GM23338 (cell line): Measurements from ENCODE around the gene INSRR. TPM values are rescaled to one million over a fixed set of nuclear protein-coding genes. Genes with fewer than 3 reads are reported as not detected.

ENCODE experiments used
- ATAC-seq: fragments of 200-7000 bp; cut with Tn5 transposase; 3 replicates; pipeline ENCODE4 v1.9.1; 2020
- DNase-seq: peaks from one replicate; pipeline ENCODE4 v3.0.0-alpha.2; 2015; ENCODE audit warnings: low spot score
- H2AFZ ChIP-seq: fragments of 200-600 bp; sonication (generic); 2 replicates; pipeline ENCODE4 v1.8.0; 2016; ENCODE audit warnings: antibody characterized with exemption, mild to moderate bottlenecking, moderate library complexity
- H3F3A ChIP-seq: fragments of 200-600 bp; sonication (generic); replicated peaks from 2 replicates; pipeline ENCODE4 v1.8.0; 2017; ENCODE audit warnings: antibody characterized with exemption, mixed run types, low read depth
- H3K27ac ChIP-seq: fragments of 200-600 bp; sonication (generic); 2 replicates; pipeline ENCODE4 v1.6.1; 2016; ENCODE audit warnings: low read depth
- H3K27me3 ChIP-seq: fragments of 200-600 bp; sonication (generic); 2 replicates; pipeline ENCODE4 v1.8.0; 2016; ENCODE audit warnings: mild to moderate bottlenecking, mixed run types, moderate library complexity; ENCODE audit not compliant: insufficient read depth
- H3K36me3 ChIP-seq: fragments of 200-600 bp; sonication (generic); 2 replicates; pipeline ENCODE4 v1.8.0; 2016; ENCODE audit warnings: mild to moderate bottlenecking; ENCODE audit not compliant: insufficient read depth
- H3K4me1 ChIP-seq: fragments of 200-600 bp; sonication (generic); 2 replicates; pipeline ENCODE4 v1.8.0; 2016; ENCODE audit warnings: mild to moderate bottlenecking, moderate library complexity; ENCODE audit not compliant: insufficient read depth
- H3K4me2 ChIP-seq: fragments of 200-600 bp; sonication (generic); 2 replicates; pipeline ENCODE4 v1.7.1; 2017; ENCODE audit warnings: mixed run types
- H3K4me3 ChIP-seq: fragments of 200-600 bp; sonication (generic); 2 replicates; pipeline ENCODE4 v1.6.1; 2016; ENCODE audit warnings: mixed run types
- H3K79me2 ChIP-seq: fragments of 200-600 bp; sonication (generic); replicated peaks from 2 replicates; pipeline ENCODE4 v1.8.0; 2017; ENCODE audit warnings: mild to moderate bottlenecking; ENCODE audit not compliant: insufficient read depth
- H3K9me2 ChIP-seq: fragments of 200-600 bp; sonication (generic); 2 replicates; pipeline ENCODE4 v1.8.0; 2017; ENCODE audit not compliant: insufficient read depth
- H4K20me1 ChIP-seq: fragments of 200-600 bp; sonication (generic); replicated peaks from 2 replicates; pipeline ENCODE4 v1.8.0; 2017; ENCODE audit warnings: mild to moderate bottlenecking; ENCODE audit not compliant: insufficient read depth
- H3K27ac Mint-ChIP-seq: 2 replicates; pipeline ENCODE4 v1.8.0; 2020; ENCODE audit warnings: inconsistent platforms, mild to moderate bottlenecking, moderate library complexity, mixed read lengths
- H3K27me3 Mint-ChIP-seq: 3 replicates; pipeline ENCODE4 v1.8.0; 2022; ENCODE audit warnings: low read depth, mild to moderate bottlenecking, moderate library complexity, mixed read lengths, inconsistent platforms; ENCODE audit not compliant: insufficient read depth, poor library complexity
- H3K36me3 Mint-ChIP-seq: 3 replicates; pipeline ENCODE4 v1.8.0; 2021; ENCODE audit warnings: low read depth, mild to moderate bottlenecking, inconsistent platforms, moderate library complexity, mixed read lengths
- H3K4me1 Mint-ChIP-seq: 3 replicates; pipeline ENCODE4 v1.8.0; 2020; ENCODE audit warnings: mild to moderate bottlenecking, inconsistent platforms, mixed read lengths
- H3K4me3 Mint-ChIP-seq: 3 replicates; pipeline ENCODE4 v1.8.0; 2021; ENCODE audit warnings: moderate library complexity, mild to moderate bottlenecking, inconsistent platforms, mixed read lengths
- H3K9me3 Mint-ChIP-seq: 3 replicates; pipeline ENCODE4 v1.8.0; 2020; ENCODE audit warnings: moderate library complexity, mild to moderate bottlenecking, inconsistent platforms, mixed read lengths
- CREB1 ChIP-seq: fragments of 250-450 bp; sonication (Bioruptor Pico); IDR thresholded peaks from 2 replicates; pipeline ENCODE4 v1.5.0; 2020; ENCODE audit warnings: low read depth, mild to moderate bottlenecking, moderate library complexity
- CTCF ChIP-seq, 2 experiments: fragments of 200-600 bp in 1 of 2; sonication (generic) in 1 of 2; conservative IDR thresholded peaks; 2 replicates each; pipeline versions ENCODE4 v1.5.1 to v1.6.1; 2016 to 2017; ENCODE audit warnings: antibody characterized with exemption in 2 of 2, low read depth in 2 of 2, mild to moderate bottlenecking in 2 of 2, moderate library complexity in 1 of 2
- ETS1 ChIP-seq: IDR thresholded peaks from 2 replicates; pipeline ENCODE4 v1.6.1; 2016; ENCODE audit warnings: antibody characterized with exemption
- EZH2phosphoT487 ChIP-seq: fragments of 200-600 bp; sonication (generic); IDR thresholded peaks from one replicate; pipeline ENCODE4 v1.8.1; 2018; ENCODE audit warnings: antibody characterized with exemption; ENCODE audit not compliant: unreplicated experiment
- JUNB ChIP-seq: IDR thresholded peaks from one replicate; pipeline ENCODE4 v1.6.1; 2016; ENCODE audit warnings: antibody characterized with exemption; ENCODE audit not compliant: unreplicated experiment
- NANOG ChIP-seq: IDR thresholded peaks from 2 replicates; pipeline ENCODE4 v1.6.1; 2016; ENCODE audit warnings: antibody characterized with exemption, borderline replicate concordance
- REST ChIP-seq: IDR thresholded peaks from one replicate; pipeline ENCODE4 v1.6.1; 2018; ENCODE audit warnings: antibody characterized with exemption; ENCODE audit not compliant: unreplicated experiment
- STAT1 ChIP-seq: IDR thresholded peaks from one replicate; pipeline ENCODE4 v1.6.1; 2016; ENCODE audit warnings: antibody characterized with exemption; ENCODE audit not compliant: unreplicated experiment
- ZNF331 ChIP-seq: fragments of 250-450 bp; sonication (Bioruptor Pico); IDR thresholded peaks from 2 replicates; pipeline ENCODE4 v1.5.0; 2020; ENCODE audit warnings: low read depth, mild to moderate bottlenecking, moderate library complexity
- ZNF462 ChIP-seq: fragments of 250-450 bp; sonication (Bioruptor Pico); IDR thresholded peaks from 2 replicates; pipeline ENCODE4 v1.5.0; 2020; ENCODE audit warnings: mild to moderate bottlenecking, moderate library complexity
- polyA plus RNA-seq: library from polyadenylated mRNA; unstranded; fragments of >200 nt; fragmentation: Nextera tagmentation; extraction: Ambion mirVana; gene quantifications from 2 replicates; pipeline ENCODE4 v1.2.1, GENCODE V29; 2016
- total RNA-seq: library from RNA; depleted of rRNA; stranded (reverse); fragments of >200 nt; shearing (Covaris generic); gene quantifications from 2 replicates; pipeline ENCODE4 v1.2.3, GENCODE V29; 2014

Gene INSRR
- total and polyA plus RNA-seq, 2 experiments from 2014 or later, result not detected

- TF ChIP-seq ETS1, result no peak
- no peak for TF ChIP-seq ZNF331 (CRISPR knock-in tag)
- TF ChIP-seq CTCF (conservative IDR thresholded peaks at IDR 0.05; ENCODE audit: low read depth in 2 of 2), result no peak
- no peak for TF ChIP-seq JUNB
Observed at GRCh38 chr1:156863631-156864030, 4.7 kb upstream of the INSRR start (continued).

- Mint-ChIP-seq H3K9me3 (peaks cover 3% of the 10 kb centered on the region; the same call in 1 of the 3 replicates), H3K27me3 (peaks cover 68% of the 10 kb centered on the region), H3K4me3 (no peak overlapping the region), H3K36me3 (no peaks in the 10 kb centered on the region), H3K27ac (no peak overlapping the region), H3K4me1 (peaks cover 36% of the 10 kb centered on the region)
- peaks cover 21% of the 10 kb centered on the region; the same call in 1 of the 2 replicates for H3K4me1 ChIP-seq
- ATAC-seq (no peak), DNase-seq (no peak)
- peaks cover 79% of the 10 kb centered on the region for H3K27me3 ChIP-seq
- peaks cover 5% of the 10 kb centered on the region; the same call in 1 of the 2 replicates for H4K20me1 ChIP-seq
- no peak overlapping the region for H3K27ac ChIP-seq
- H3K9me2 ChIP-seq, result no peaks in the 10 kb centered on the region
- no peak overlapping the region for H3K4me3 ChIP-seq
- H2AFZ ChIP-seq, result no peak overlapping the region
- H3F3A ChIP-seq, result 0 out of 2 replicates have a peak, but pooled peaks cover 3% of the 10 kb centered on the region
- H3K4me2 ChIP-seq, result no peak overlapping the region
- no peaks in the 10 kb centered on the region for H3K79me2 ChIP-seq
- no peaks in the 10 kb centered on the region for H3K36me3 ChIP-seq
- TF ChIP-seq ZNF462, result no peak
- TF ChIP-seq ETS1, result no peak
- TF ChIP-seq ZNF331 (CRISPR knock-in tag), result no peak
- TF ChIP-seq JUNB, result no peak
- TF ChIP-seq STAT1, result no peak
- no peak for TF ChIP-seq CREB1
- no peak for TF ChIP-seq EZH2phosphoT487
- no peak for TF ChIP-seq REST
- TF ChIP-seq NANOG, result no peak
Observed at GRCh38 chr1:156862997-156863599, 4.2 kb upstream of the INSRR start.
